Measurements from ENCODE around the gene SMTNL1.

The SMTNL1 gene, protein sequence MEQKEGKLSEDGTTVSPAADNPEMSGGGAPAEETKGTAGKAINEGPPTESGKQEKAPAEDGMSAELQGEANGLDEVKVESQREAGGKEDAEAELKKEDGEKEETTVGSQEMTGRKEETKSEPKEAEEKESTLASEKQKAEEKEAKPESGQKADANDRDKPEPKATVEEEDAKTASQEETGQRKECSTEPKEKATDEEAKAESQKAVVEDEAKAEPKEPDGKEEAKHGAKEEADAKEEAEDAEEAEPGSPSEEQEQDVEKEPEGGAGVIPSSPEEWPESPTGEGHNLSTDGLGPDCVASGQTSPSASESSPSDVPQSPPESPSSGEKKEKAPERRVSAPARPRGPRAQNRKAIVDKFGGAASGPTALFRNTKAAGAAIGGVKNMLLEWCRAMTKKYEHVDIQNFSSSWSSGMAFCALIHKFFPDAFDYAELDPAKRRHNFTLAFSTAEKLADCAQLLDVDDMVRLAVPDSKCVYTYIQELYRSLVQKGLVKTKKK

DNA sequence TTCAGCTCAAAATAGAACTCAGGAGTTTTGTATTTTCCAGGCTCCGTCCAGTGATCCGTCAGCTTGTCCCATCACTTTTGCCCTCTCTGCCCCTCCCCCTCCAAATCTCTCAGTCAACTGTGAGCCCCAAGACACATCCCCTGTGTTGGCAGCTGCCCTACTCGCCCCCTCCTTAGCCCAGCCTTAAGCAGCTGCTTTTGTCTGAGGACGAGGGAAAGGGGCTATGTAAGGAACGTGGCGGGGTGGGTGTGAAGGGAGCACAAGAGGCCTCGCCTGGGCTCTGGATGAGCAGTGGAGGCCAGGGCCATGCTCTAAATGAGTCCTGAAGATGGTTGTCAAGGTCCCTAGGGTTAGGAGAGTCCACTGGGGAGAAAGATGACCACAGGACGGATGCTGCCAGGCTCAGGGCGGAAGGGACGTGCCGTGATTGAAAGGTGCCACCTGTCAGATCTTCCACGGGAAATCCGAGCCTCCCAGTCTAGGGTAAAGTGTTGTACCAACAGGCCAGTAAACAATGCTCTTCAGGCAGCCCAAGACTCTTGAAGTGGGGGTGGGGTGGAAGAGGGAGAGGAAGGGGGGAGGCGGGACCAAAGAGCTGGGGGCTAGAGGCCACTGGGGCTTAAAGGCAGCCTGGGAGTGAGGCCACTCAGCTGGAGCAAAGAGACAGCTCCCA lies at the start of gene SMTNL1:
Gene SMTNL1 (plus strand): TSS at position 649 of the 673 bp plus-strand sequence. CDS start 5,048 bp downstream, outside the sequence.
- DNase-seq: no peak

- DNase-seq: no peak
These were observed 49.3 kb upstream of the SMTNL1 start for GRCh38 chr11:57487920-57488659.

DNA sequence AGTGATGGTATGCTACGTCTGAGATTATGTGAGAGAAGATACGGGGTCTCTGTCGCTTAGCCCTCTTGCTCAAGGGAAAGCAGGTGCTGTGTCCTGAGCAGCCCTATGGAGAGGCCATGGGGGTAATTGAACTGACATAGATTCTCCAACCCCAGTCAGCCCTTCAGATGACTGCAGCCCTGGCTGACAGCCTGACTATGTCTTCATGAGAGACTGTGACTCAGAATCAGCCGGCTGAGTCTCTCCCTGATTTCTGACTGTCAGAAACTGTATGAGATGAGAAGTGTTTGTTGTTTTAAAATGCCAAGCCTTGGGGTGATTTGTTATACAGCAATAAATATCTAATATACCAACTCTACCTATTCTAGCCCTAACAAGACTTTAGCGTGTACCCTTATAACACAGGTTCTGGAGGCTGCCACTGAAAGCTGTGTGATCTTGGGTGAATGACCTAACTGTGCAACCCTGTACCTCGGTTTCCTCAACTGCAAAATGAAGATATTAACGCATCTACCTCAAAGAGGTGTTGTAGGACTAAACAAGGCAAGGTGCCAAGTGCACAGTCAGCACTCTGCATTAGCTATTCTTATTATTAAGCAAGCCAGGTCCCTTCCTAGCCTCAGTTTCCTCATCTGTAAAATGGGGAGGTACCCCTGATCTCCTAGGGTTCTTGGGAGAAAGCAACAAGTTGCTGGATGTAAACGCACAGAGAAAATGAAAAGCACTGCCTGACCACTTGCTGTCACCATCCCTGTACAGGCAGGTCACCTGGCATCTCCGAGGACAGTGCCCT lies 46.7 kb upstream of the SMTNL1 start:
- no peak for DNase-seq

DNA sequence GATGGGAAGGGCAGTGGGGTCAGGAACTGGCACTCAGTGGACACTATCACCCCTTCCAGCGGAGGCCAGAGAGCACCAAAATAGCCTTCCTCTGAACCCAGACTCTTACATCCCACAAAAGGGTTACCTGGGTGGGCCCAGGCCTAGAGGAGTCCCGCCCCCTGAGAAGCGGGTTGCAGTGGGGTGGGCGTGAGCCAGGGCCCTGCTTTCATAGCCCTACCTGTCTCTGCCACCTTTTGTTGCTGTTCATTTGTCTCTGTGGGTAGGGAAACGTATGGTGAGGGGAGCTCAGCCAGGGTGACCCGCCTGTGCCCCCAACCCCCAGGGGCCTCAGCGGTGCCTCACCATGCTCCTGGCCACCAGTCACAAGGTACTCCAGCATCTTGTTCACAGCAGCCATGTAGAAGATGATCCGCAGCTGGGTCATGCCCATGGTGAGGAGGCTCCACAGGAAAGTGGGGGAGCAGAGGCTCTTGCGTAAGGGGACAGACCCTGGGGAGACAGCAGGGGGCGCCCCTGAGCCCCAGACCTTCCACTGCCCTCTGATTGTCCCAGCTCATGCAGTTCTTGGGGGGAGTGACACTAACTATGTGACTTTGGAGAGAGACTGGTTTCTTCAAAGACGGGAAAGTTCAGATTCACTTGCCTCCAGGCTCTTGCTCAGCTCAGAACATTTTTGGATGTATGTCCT lies 45.9 kb upstream of the SMTNL1 start:
- DNase-seq: peak; percentile 68 to 78

GRCh38 chr11:57493507-57494503 lies 43.6 kb upstream of the SMTNL1 start:
- peak; percentile 80 to 84 for DNase-seq

DNA sequence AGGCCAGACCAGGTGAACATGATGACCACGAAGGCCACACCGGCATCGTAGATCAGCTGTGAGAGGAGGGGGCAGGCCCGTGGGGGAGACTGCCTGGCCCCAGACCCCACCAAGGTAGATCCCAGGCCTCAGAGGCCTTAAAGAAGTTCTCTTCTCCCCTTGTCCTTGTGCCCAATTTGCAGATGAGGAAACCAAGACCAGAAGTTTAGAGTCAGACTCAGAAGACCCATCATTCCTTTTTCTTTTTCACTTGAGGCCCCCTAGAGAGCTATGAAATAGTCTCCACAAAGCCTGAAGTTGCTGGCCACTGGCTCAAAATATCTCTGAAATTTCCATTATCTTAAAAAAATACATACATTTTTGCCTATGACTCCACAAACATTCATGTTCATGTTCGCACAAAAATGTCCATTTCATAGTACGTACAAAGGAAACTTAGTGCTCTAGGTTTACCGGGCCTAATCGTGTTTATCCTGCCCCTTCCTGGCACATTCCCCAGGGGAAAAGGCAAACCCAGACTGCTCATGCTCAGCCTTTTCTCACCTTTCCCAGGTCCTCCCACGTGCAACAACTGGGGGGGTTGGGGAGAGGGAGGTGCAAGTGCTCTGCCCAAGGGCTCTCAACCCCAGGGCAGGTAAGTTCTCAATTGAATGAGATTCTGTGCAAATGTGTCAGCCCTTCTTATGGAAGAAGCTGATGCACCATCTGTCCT lies 41.1 kb upstream of the SMTNL1 start:
- DNase-seq: no peak

- no peak for DNase-seq
These were observed 39.8 kb upstream of the SMTNL1 start for GRCh38 chr11:57497303-57498247.

DNA sequence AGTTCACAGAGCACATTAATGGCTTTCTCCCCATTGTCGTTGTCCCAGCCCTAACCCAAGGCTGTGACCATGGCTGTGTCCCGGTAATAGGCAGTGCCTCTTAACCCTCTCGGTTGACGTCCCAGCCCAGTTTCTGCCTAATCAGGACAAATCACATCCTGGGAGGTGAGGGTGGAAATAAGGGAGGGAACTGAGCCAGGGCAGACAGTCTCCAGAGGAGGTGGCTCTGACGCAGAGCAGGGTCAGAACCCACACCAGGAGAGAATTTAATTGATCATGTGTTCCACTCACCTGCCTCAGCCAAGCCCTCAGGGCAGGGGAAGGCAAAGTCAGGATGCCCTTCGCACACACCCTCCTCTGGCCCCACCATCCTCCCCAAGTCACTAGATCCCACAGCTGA lies 38.9 kb upstream of the SMTNL1 start:
- no peak for DNase-seq

GRCh38 chr11:57499413-57499982 lies 37.9 kb upstream of the SMTNL1 start:
- peak; percentile 70 to 77 for DNase-seq

DNA sequence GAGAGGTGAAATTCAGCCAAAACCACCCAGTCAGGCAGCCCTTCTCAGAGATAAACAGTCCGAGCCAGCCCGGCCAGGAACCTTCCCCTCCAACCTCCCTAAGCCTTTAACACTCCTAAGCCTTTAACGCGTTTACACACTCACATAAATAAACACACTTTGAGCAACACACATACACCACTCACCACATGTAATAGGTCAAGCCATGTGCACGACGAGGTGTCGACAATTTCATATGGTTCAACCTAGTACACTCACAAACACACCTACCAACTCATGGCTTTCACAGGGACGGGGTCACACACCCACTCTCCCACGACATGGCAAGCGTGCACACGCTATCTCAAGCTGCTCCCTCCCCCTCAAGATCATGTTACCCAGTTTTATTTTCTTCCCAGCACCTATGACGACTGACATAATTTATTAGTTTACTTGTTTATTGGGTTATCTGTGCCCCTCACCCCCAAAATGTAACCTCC lies 37.4 kb upstream of the SMTNL1 start:
- DNase-seq: no peak

DNA sequence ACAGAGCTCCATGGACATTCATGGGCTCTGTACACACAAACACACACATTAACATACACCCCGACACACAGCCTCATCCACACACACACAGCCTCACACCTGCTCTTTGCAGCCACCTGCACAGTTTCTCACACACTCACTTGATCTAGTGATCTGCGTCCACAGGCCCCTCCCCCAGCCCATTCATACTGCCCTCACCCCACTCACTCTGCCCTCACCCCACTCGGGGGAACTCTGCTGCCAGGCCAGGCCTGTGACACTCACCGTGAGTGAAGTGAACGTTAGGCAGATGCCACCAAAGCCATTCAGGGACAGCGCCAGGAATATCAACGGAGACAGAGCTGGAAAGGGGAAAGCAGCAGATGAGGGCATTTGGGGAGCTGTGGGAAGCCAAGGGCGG lies 36.9 kb upstream of the SMTNL1 start:
- DNase-seq: no peak

DNA sequence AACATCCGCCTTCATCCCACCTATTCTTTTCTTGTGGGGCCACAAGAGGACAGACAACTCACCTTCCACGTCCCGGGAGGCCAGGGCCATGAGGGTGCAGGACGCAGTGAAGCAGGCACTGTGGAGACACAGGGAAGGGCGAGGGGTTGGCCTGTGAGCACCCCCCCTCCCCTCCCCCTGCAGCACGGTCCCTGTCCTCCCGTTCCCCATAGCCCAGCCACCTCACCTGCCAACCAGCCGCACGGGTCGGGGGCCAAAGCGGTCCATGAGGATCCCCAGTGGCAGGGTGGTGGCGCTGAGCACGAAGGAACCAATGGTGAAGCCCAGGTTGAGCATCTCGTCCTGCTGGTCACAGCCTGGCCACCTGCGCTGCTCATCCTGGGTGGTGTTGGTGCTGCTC lies 36.5 kb upstream of the SMTNL1 start:
- no peak for DNase-seq

- DNase-seq: no peak
These were observed 35.4 kb upstream of the SMTNL1 start for GRCh38 chr11:57501953-57502352.

DNA sequence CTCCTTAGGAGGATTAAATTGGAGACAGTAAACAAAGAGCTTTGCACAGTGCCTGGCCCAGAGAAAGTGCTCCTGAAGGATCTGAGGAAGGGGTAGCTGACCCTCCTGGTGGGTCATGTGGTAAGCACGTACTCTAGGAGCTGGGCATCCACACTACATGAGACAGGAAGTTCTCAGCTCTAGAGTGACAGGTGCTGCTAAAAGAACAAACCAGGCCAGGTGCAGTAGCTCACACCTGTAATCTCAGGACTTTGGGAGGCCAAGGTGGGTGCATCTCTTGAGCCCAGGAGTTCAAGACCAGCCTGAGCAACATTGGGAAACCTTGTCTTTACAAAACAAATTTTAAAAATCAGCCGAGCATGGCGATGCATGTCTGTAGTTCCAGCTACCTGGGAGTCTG lies 35.0 kb upstream of the SMTNL1 start:
- no peak for DNase-seq

- DNase-seq: no peak
These were observed 34.5 kb upstream of the SMTNL1 start for GRCh38 chr11:57502870-57503269.

- DNase-seq: no peak
These were observed 32.9 kb upstream of the SMTNL1 start for GRCh38 chr11:57504511-57504910.

GRCh38 chr11:57506522-57506921 lies 30.9 kb upstream of the SMTNL1 start:
- DNase-seq: no peak
